ENCODE results near the gene RFX8. TPM values are rescaled to one million over a fixed set of nuclear protein-coding genes. Genes with fewer than 3 reads are reported as not detected.

The RFX8 gene
- total and polyA plus RNA-seq, 8 donors: 0.13 to 0.92 TPM; not detected in 6

- Histone ChIP-seq H3K27ac (no peak overlapping the region), H3K27me3 (no peaks in the 10 kb centered on the region), H3K4me3 (no peak overlapping the region), H3K9me3 (no peaks in the 10 kb centered on the region), H3K4me1 (peaks cover 0 to 9% (median 0%) of the 10 kb centered on the region in 4 donors), H3K36me3 (no peaks in the 10 kb centered on the region)
- no peak for TF ChIP-seq EP300 (IDR thresholded peaks at IDR 0.05)
- no peak for TF ChIP-seq POLR2AphosphoS5 (IDR thresholded peaks at IDR 0.05)
- no peak for TF ChIP-seq POLR2A (IDR thresholded peaks at IDR 0.05)
- no peak for TF ChIP-seq CTCF (IDR thresholded peaks at IDR 0.05)
- DNase-seq: no peak
- WGBS, 5 donors: 86 to 91% (median 88%) methylated on average over 18 to 20 of the region's 20 CpGs
- intact Hi-C loops (cut with DNase I; ENCODE audit: low total_unique reads): no loop called here
Measured at GRCh38 chr2:101432411-101433181, 42.3 kb downstream of the RFX8 start.

GRCh38 chr2:101431486-101431885 is 43.4 kb downstream of the RFX8 start:
- no peak for TF ChIP-seq POLR2AphosphoS5 (IDR thresholded peaks at IDR 0.05)
- no peak for TF ChIP-seq EP300 (IDR thresholded peaks at IDR 0.05)
- TF ChIP-seq POLR2A (IDR thresholded peaks at IDR 0.05): no peak
- TF ChIP-seq CTCF (IDR thresholded peaks at IDR 0.05): no peak
- 81 to 93% (median 86%) methylated on average over 4 of the region's 4 CpGs for WGBS, 5 donors
- intact Hi-C loops (cut with DNase I; ENCODE audit: low total_unique reads): no loop called here

GRCh38 chr2:101430156-101430555 is 44.8 kb downstream of the RFX8 start:
- Histone ChIP-seq H3K9me3 (no peaks in the 10 kb centered on the region), H3K36me3 (no peaks in the 10 kb centered on the region), H3K27ac (no peak overlapping the region), H3K27me3 (no peaks in the 10 kb centered on the region), H3K4me1 (peaks cover 0 to 3% (median 0%) of the 10 kb centered on the region in 4 donors), H3K4me3 (no peak overlapping the region)
- intact Hi-C loops (cut with DNase I; ENCODE audit: low total_unique reads): no loop called here
- no peak for TF ChIP-seq CTCF (IDR thresholded peaks at IDR 0.05)
- TF ChIP-seq POLR2A (IDR thresholded peaks at IDR 0.05): no peak
- TF ChIP-seq EP300 (IDR thresholded peaks at IDR 0.05): no peak
- TF ChIP-seq POLR2AphosphoS5 (IDR thresholded peaks at IDR 0.05): no peak
- no peak for DNase-seq
- 89 to 100% (median 97%) methylated on average over 2 of the region's 2 CpGs for WGBS, 5 donors

More at GRCh38 chr2:101431486-101431885, 43.4 kb downstream of the RFX8 start:
- no peak for DNase-seq
- no peaks in the 10 kb centered on the region for H3K27me3 ChIP-seq
- H3K4me1 ChIP-seq: peaks cover 0 to 9% (median 0%) of the 10 kb centered on the region in 4 donors
- no peak overlapping the region for H3K27ac ChIP-seq
- H3K36me3 ChIP-seq: no peaks in the 10 kb centered on the region
- no peak overlapping the region for H3K4me3 ChIP-seq
- no peaks in the 10 kb centered on the region for H3K9me3 ChIP-seq

- Histone ChIP-seq H3K9me3 (no peaks in the 10 kb centered on the region), H3K36me3 (no peaks in the 10 kb centered on the region), H3K4me1 (no peaks in the 10 kb centered on the region), H3K27me3 (no peaks in the 10 kb centered on the region), H3K27ac (no peak overlapping the region), H3K4me3 (no peak overlapping the region)
- TF ChIP-seq POLR2A (IDR thresholded peaks at IDR 0.05): no peak
- no peak for TF ChIP-seq CTCF (IDR thresholded peaks at IDR 0.05)
- no peak for TF ChIP-seq POLR2AphosphoS5 (IDR thresholded peaks at IDR 0.05)
- TF ChIP-seq EP300 (IDR thresholded peaks at IDR 0.05): no peak
- WGBS, 5 donors: 90 to 95% (median 93%) methylated on average over 6 of the region's 6 CpGs
- intact Hi-C loops (cut with DNase I; ENCODE audit: low total_unique reads): no loop called here
- no peak for DNase-seq
Measured at GRCh38 chr2:101429453-101429852, 45.5 kb downstream of the RFX8 start.

Measured in stomach (tissue), 9 donors.